GM18499 (cell line): ENCODE data around the gene DLG4.

ENCODE experiments used
- ATAC-seq: cut with Tn5 transposase; IDR thresholded peaks from one replicate; pipeline ENCODE4 v1.9.1; 2021; ENCODE audit warnings: moderate number of reproducible peaks; ENCODE audit not compliant: insufficient read depth, unreplicated experiment

Gene DLG4

GRCh38 chr17:7219812-7220592 is at the start of gene DLG4, which contains the start of gene ACADVL:
Gene DLG4, minus strand, starts transcription at chr17:7219836.
Gene ACADVL, plus strand, starts transcription at chr17:7219938. Its CDS starts 47 bp downstream, at chr17:7219985.
- ATAC-seq: no peak

GRCh38 chr17:7266784-7267183 is 47.1 kb upstream of the DLG4 start:
- ATAC-seq: no peak

GRCh38 chr17:7263801-7264078 is 44.1 kb upstream of the DLG4 start:
- ATAC-seq: no peak

- no peak for ATAC-seq
These were observed 43.5 kb upstream of the DLG4 start for GRCh38 chr17:7262935-7263800.

GRCh38 chr17:7262192-7262934 is 42.7 kb upstream of the DLG4 start, which contains the start of gene CLDN7:
Gene CLDN7, minus strand, starts transcription at chr17:7262478. Its CDS starts 435 bp downstream, at chr17:7262043.
- ATAC-seq: no peak

GRCh38 chr17:7261379-7262191 is 41.9 kb upstream of the DLG4 start:
- ATAC-seq: no peak

GRCh38 chr17:7260651-7261378 is 41.2 kb upstream of the DLG4 start:
- ATAC-seq: no peak

GRCh38 chr17:7260151-7260550 is 40.5 kb upstream of the DLG4 start:
- no peak for ATAC-seq

GRCh38 chr17:7259555-7259889 is 39.9 kb upstream of the DLG4 start:
- ATAC-seq: no peak

- ATAC-seq: no peak
These were observed 39.3 kb upstream of the DLG4 start for GRCh38 chr17:7258731-7259554.

- ATAC-seq: no peak
These were observed 37.3 kb upstream of the DLG4 start for GRCh38 chr17:7256766-7257456.

GRCh38 chr17:7254511-7254910 is 34.9 kb upstream of the DLG4 start:
- ATAC-seq: no peak

GRCh38 chr17:7253082-7253481 is 33.4 kb upstream of the DLG4 start:
- ATAC-seq: no peak

- ATAC-seq: peak; percentile 32
These were observed 32.8 kb upstream of the DLG4 start, which contains the start of gene ELP5 for GRCh38 chr17:7252176-7253043. Gene ELP5, plus strand, starts transcription at chr17:7252215. Its CDS starts 336 bp downstream, at chr17:7252551.

GRCh38 chr17:7251661-7252175 is 32.1 kb upstream of the DLG4 start, which contains the start of gene CTDNEP1:
Gene CTDNEP1, minus strand, starts transcription at chr17:7251734. Its CDS starts 438 bp downstream, at chr17:7251296.
- ATAC-seq: peak; percentile 77
